HG02642 (cell line): ENCODE data around the gene CYSRT1.

ENCODE experiments used
- ATAC-seq: cut with Tn5 transposase; IDR thresholded peaks from one replicate; pipeline ENCODE4 v1.9.1; 2021; ENCODE audit warnings: mild to moderate bottlenecking; ENCODE audit not compliant: unreplicated experiment, poor library complexity

Gene CYSRT1

GRCh38 chr9:137265496-137266161, 40.7 kb downstream of the CYSRT1 start:
- no peak for ATAC-seq

- no peak for ATAC-seq
These were observed 41.2 kb downstream of the CYSRT1 start for GRCh38 chr9:137266162-137266527.

GRCh38 chr9:137266585-137267453, 41.8 kb downstream of the CYSRT1 start:
- ATAC-seq = no peak

GRCh38 chr9:137267933-137268355, 43.0 kb downstream of the CYSRT1 start:
- no peak for ATAC-seq

- no peak for ATAC-seq
These were observed 43.7 kb downstream of the CYSRT1 start for GRCh38 chr9:137268538-137269201.

- ATAC-seq = no peak
These were observed 44.3 kb downstream of the CYSRT1 start for GRCh38 chr9:137269231-137269772.

GRCh38 chr9:137270929-137271695, 46.1 kb downstream of the CYSRT1 start:
- no peak for ATAC-seq

- ATAC-seq = no peak
These were observed 46.7 kb downstream of the CYSRT1 start for GRCh38 chr9:137271696-137272076.

GRCh38 chr9:137272241-137273094, 47.5 kb downstream of the CYSRT1 start:
- no peak for ATAC-seq

GRCh38 chr9:137273095-137273490, 48.1 kb downstream of the CYSRT1 start:
- no peak for ATAC-seq

GRCh38 chr9:137273611-137274320, 48.8 kb downstream of the CYSRT1 start:
- ATAC-seq = no peak

GRCh38 chr9:137275203-137275587, 50.2 kb downstream of the CYSRT1 start:
- no peak for ATAC-seq
